ENCODE data around the gene PARD3B.
A peak's percentile ranks its signal among the peaks of the same experiment; 100 is the strongest.

The PARD3B gene

DNA sequence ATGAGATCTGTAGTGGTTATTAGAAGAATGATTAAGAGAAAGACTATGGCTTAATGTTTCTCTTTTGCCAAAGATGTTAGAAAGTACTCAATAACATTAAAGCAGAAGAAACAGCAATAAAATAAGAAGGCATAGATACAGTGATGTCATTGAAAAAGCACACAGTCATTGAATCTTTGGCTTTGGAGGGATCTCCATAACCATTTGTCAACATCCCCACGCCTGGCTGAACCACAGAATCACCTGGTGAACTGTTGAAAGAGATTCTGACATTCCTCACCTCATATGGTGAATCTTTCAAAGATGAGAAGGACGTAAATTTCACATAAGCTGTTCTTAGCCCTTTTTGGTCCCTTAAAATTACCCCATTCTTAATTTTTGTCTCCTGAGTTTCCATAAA is 812.5 kb downstream of the PARD3B start:
- no peak for DNase-seq (ENCODE audit: low read depth)
- no peak overlapping the region for H3K4me3 ChIP-seq (ENCODE audit: low read length)
- no peak for TF ChIP-seq CTCF (conservative IDR thresholded peaks at IDR 0.05; ENCODE audit: low read depth, low read length)

DNA sequence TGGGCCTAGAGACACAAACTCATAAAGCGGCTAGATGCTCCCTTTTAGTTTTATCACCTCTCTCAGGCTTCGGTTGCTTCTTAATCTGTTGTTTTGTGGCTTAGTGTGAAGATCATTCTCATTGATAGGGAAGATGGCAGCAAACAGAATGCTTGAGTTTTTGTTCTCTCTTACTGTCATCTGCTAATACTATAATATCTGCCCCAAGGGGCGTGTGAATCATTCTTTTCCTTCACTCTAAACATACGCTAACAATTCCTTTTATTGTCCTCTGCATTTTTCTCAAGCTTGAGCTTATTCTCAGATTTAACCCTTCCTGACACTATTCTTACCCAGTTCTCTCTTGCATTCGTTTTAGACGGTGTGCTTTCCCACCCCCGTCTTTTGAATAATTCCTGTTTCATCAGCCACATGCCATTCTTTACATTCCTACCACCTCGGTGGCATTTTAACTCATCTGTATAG is 813.1 kb downstream of the PARD3B start:
- DNase-seq (ENCODE audit: low read depth) = peak; percentile 31
- no peak for TF ChIP-seq CTCF (conservative IDR thresholded peaks at IDR 0.05; ENCODE audit: low read depth, low read length)
- no peak overlapping the region for H3K4me3 ChIP-seq (ENCODE audit: low read length)

GRCh38 chr2:205361272-205361671 is 816.0 kb downstream of the PARD3B start:
- no peak overlapping the region for H3K4me3 ChIP-seq (ENCODE audit: low read length)
- DNase-seq (ENCODE audit: low read depth) = no peak
- no peak for TF ChIP-seq CTCF (conservative IDR thresholded peaks at IDR 0.05; ENCODE audit: low read depth, low read length)

GRCh38 chr2:205361970-205362369 is 816.7 kb downstream of the PARD3B start:
- DNase-seq (ENCODE audit: low read depth) = no peak
- H3K4me3 ChIP-seq (ENCODE audit: low read length) = no peak overlapping the region
- no peak for TF ChIP-seq CTCF (conservative IDR thresholded peaks at IDR 0.05; ENCODE audit: low read depth, low read length)

GRCh38 chr2:205364261-205364660 is 819.0 kb downstream of the PARD3B start:
- TF ChIP-seq CTCF (conservative IDR thresholded peaks at IDR 0.05; ENCODE audit: low read depth, low read length) = no peak
- DNase-seq (ENCODE audit: low read depth) = no peak
- no peak overlapping the region for H3K4me3 ChIP-seq (ENCODE audit: low read length)

GRCh38 chr2:205366336-205367060 is 821.2 kb downstream of the PARD3B start:
- H3K4me3 ChIP-seq (ENCODE audit: low read length) = no peak overlapping the region
- no peak for DNase-seq (ENCODE audit: low read depth)

More at GRCh38 chr2:205366336-205367060, 821.2 kb downstream of the PARD3B start:
- TF ChIP-seq CTCF (conservative IDR thresholded peaks at IDR 0.05; ENCODE audit: low read depth, low read length) = no peak

All from retinal pigment epithelial cell (primary cell).